Neural cell (in vitro differentiated cells): ENCODE results near the gene LDHAL6B. TPM values are rescaled to one million over a fixed set of nuclear protein-coding genes. Genes with fewer than 3 reads are reported as not detected.

Source experiments
- H2AFZ ChIP-seq: fragments of 200-600, 300-800 bp; sonication (generic), shearing (Covaris generic); 2 replicates; pipeline ENCODE4 v1.6.0; 2014; ENCODE audit warnings: low read depth, mild to moderate bottlenecking, antibody characterized with exemption, low read length, moderate library complexity
- H3F3A ChIP-seq: fragments of 200-600 bp; shearing (Covaris generic); 2 replicates; pipeline ENCODE4 v1.6.1; 2016; ENCODE audit warnings: mild to moderate bottlenecking, moderate library complexity, mixed read lengths, antibody characterized with exemption, low read length; ENCODE audit not compliant: insufficient read depth, poor library complexity, severe bottlenecking
- H3K27ac ChIP-seq: fragments of 200-600, 300-800 bp; sonication (generic), shearing (Covaris generic); 2 replicates; pipeline ENCODE4 v1.5.1; 2014; ENCODE audit warnings: mild to moderate bottlenecking, low read length, moderate library complexity
- H3K27me3 ChIP-seq: fragments of 300-800, 200-600 bp; sonication (generic), shearing (Covaris generic); 2 replicates; pipeline ENCODE4 v1.6.0; 2014; ENCODE audit warnings: mild to moderate bottlenecking, low read depth, low read length, moderate library complexity; ENCODE audit not compliant: insufficient read depth
- H3K36me3 ChIP-seq: fragments of 300-800, 200-600 bp; sonication (generic), shearing (Covaris generic); 2 replicates; pipeline ENCODE4 v1.5.1; 2014; ENCODE audit warnings: mild to moderate bottlenecking, antibody characterized with exemption, low read length, moderate library complexity; ENCODE audit not compliant: insufficient read depth
- H3K4me2 ChIP-seq: fragments of 300-800, 200-600 bp; sonication (generic), shearing (Covaris generic); 2 replicates; pipeline ENCODE4 v1.6.0; 2014; ENCODE audit warnings: mild to moderate bottlenecking, low read length
- H3K4me3 ChIP-seq: fragments of 300-800, 200-600 bp; sonication (generic), shearing (Covaris generic); 2 replicates; pipeline ENCODE4 v1.5.1; 2014; ENCODE audit warnings: mild to moderate bottlenecking, low read length, moderate library complexity
- H3K79me2 ChIP-seq: fragments of 200-600 bp; shearing (Covaris generic); replicated peaks from 2 replicates; pipeline ENCODE4 v1.6.0; 2014; ENCODE audit warnings: mild to moderate bottlenecking, low read length, moderate library complexity; ENCODE audit not compliant: insufficient read depth
- H3K9ac ChIP-seq: fragments of 300-800, 200-600 bp; sonication (generic), shearing (Covaris generic); 2 replicates; pipeline ENCODE4 v1.6.1; 2016; ENCODE audit warnings: mild to moderate bottlenecking, low read length, mixed read lengths
- H3K9me2 ChIP-seq: fragments of 200-600 bp; shearing (Covaris generic); 2 replicates; pipeline ENCODE4 v1.6.1; 2016; ENCODE audit warnings: mild to moderate bottlenecking, low read length, mixed read lengths; ENCODE audit not compliant: insufficient read depth
- H3K9me3 ChIP-seq: fragments of 200-600, 300-800 bp; sonication (generic), shearing (Covaris generic); 2 replicates; pipeline ENCODE4 v1.6.1; 2016; ENCODE audit warnings: mild to moderate bottlenecking, mixed run types, low read length, moderate library complexity, mixed read lengths
- H4K20me1 ChIP-seq: fragments of 200-600 bp; shearing (Covaris generic); 2 replicates; pipeline ENCODE4 v1.6.1; 2016; ENCODE audit warnings: mild to moderate bottlenecking, mixed run types; ENCODE audit not compliant: insufficient read depth
- CTCF ChIP-seq: fragments of 450-650 bp; IDR thresholded peaks from 2 replicates; pipeline ENCODE4 v1.5.1; 2014; ENCODE audit warnings: antibody characterized with exemption, mild to moderate bottlenecking, moderate library complexity; ENCODE audit not compliant: poor library complexity, severe bottlenecking
- EP300 ChIP-seq: fragments of 450-650 bp; conservative IDR thresholded peaks from 2 replicates; pipeline ENCODE4 v1.6.1; 2014; ENCODE audit warnings: antibody characterized with exemption, mild to moderate bottlenecking, moderate library complexity; ENCODE audit not compliant: poor library complexity, severe bottlenecking
- EZH2 ChIP-seq: fragments of 200-600, 300-800 bp; shearing (Covaris generic), sonication (generic); IDR thresholded peaks from 2 replicates; pipeline ENCODE4 v1.6.1; 2014; ENCODE audit warnings: antibody characterized with exemption, low read length, borderline replicate concordance, mild to moderate bottlenecking; ENCODE audit not compliant: insufficient read depth, poor library complexity, severe bottlenecking
- MXI1 ChIP-seq: fragments of 450-650 bp; conservative IDR thresholded peaks from 2 replicates; pipeline ENCODE4 v1.6.1; 2014; ENCODE audit warnings: antibody characterized with exemption, mild to moderate bottlenecking; ENCODE audit not compliant: poor library complexity, severe bottlenecking
- POLR2AphosphoS5 ChIP-seq: IDR thresholded peaks from 2 replicates; pipeline ENCODE4 v1.6.1; 2012
- RAD21 ChIP-seq: fragments of 450-650 bp; conservative IDR thresholded peaks from 2 replicates; pipeline ENCODE4 v1.6.1; 2014; ENCODE audit warnings: antibody characterized with exemption, mild to moderate bottlenecking, moderate library complexity
- REST ChIP-seq: IDR thresholded peaks from 2 replicates; pipeline ENCODE4 v1.6.1; 2012; ENCODE audit warnings: borderline replicate concordance
- SMC3 ChIP-seq: fragments of 450-650 bp; conservative IDR thresholded peaks from 2 replicates; pipeline ENCODE4 v1.6.1; 2014; ENCODE audit warnings: antibody characterized with exemption, mild to moderate bottlenecking, moderate library complexity; ENCODE audit not compliant: poor library complexity
- TAF1 ChIP-seq: IDR thresholded peaks from 2 replicates; pipeline ENCODE4 v1.6.1; 2012; ENCODE audit warnings: low read depth
- polyA plus RNA-seq: library from polyadenylated mRNA; depleted of rRNA; stranded (reverse); fragments of >200 nt; gene quantifications from 2 replicates; pipeline ENCODE4 v1.2.3, GENCODE V29; 2014

LDHAL6B gene
- polyA plus RNA-seq, 1 donor from 2014 or later, result not detected

GRCh38 chr15:59185725-59186124 is 20.9 kb upstream of the LDHAL6B start:
- no peaks in the 10 kb centered on the region for H3F3A ChIP-seq
- no peaks in the 10 kb centered on the region for H3K27me3 ChIP-seq
- H3K9ac ChIP-seq, result no peak overlapping the region
- H3K9me3 ChIP-seq, result peaks cover 3% of the 10 kb centered on the region
- no peak overlapping the region for H3K4me3 ChIP-seq
- H3K27ac ChIP-seq, result no peak overlapping the region
- no peaks in the 10 kb centered on the region for H3K36me3 ChIP-seq
- H3K9me2 ChIP-seq, result no peaks in the 10 kb centered on the region
- TF ChIP-seq SMC3 (no peak), POLR2AphosphoS5 (no peak), RAD21 (no peak), TAF1 (no peak), REST (no peak), EZH2 (no peak), EP300 (no peak), MXI1 (no peak), CTCF (no peak)
- no peaks in the 10 kb centered on the region for H4K20me1 ChIP-seq
- no peak overlapping the region for H3K4me2 ChIP-seq
- H3K79me2 ChIP-seq, result no peaks in the 10 kb centered on the region
- no peak overlapping the region for H2AFZ ChIP-seq

DNA sequence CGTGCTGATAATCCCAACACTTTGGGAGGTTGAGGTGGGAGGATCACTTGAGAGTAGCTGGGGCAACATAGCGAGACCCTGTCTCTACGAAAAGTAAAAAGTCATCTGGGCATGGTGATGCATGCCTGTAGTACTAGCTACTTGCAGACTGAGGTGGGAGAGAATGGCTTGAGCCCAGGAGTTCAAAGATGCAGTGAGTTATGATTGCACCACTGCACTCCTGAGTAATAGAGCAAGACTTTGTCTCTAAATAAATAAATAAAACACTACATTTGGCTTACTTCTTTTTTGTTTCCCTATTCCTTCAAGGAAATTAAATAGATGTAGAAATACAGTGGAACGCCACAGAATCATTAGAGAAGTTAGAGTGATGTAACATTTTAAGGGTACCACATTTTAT is 20.1 kb upstream of the LDHAL6B start:
- Histone ChIP-seq H3K9me2 (no peaks in the 10 kb centered on the region), H3K36me3 (no peaks in the 10 kb centered on the region), H3K4me2 (no peak overlapping the region), H3K4me3 (no peak overlapping the region), H3K9me3 (peaks cover 2% of the 10 kb centered on the region), H2AFZ (no peak overlapping the region), H4K20me1 (no peaks in the 10 kb centered on the region), H3K79me2 (no peaks in the 10 kb centered on the region), H3K27ac (no peak overlapping the region), H3F3A (no peaks in the 10 kb centered on the region), H3K27me3 (no peaks in the 10 kb centered on the region), H3K9ac (no peak overlapping the region)
- TF ChIP-seq MXI1 (no peak), EZH2 (no peak)

DNA sequence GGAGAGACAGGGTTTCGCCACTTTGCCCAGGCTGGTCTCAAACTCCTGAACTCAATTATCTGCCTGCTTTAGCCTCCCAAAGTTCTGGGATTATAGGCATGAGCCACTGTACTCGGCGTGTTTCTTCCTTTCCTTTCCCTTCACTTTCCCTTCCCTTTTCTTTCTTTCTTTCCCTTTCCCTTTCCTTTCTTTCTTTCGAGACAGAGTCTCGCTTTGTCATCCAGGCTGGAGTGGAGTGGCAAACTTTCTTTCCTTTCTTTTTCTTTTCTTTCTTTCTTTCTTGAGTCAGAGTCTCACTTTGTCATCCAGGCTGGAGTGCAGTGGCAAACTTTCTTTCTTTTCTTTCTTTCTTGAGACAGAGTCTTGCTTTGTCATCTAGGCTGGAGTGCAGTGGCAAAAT is 17.4 kb upstream of the LDHAL6B start:
- H3K27ac ChIP-seq, result no peak overlapping the region
- no peak overlapping the region for H3K9ac ChIP-seq
- no peaks in the 10 kb centered on the region for H3K79me2 ChIP-seq

More for the DNA sequence above, 17.4 kb upstream of the LDHAL6B start:
- Histone ChIP-seq H3K4me3 (no peak overlapping the region), H3K36me3 (no peaks in the 10 kb centered on the region), H3K27me3 (no peaks in the 10 kb centered on the region), H3F3A (no peaks in the 10 kb centered on the region), H3K4me2 (no peak overlapping the region), H2AFZ (no peak overlapping the region), H3K9me3 (no peaks in the 10 kb centered on the region), H4K20me1 (no peaks in the 10 kb centered on the region), H3K9me2 (no peaks in the 10 kb centered on the region)
- TF ChIP-seq SMC3 (no peak), RAD21 (no peak), REST (no peak)
